ENCODE results near the gene DNAH10. TPM values are rescaled to one million over a fixed set of nuclear protein-coding genes. Genes with fewer than 3 reads are reported as not detected.

Gene DNAH10
- total RNA-seq, 1 donor from 2014 or later: 0.66 TPM

DNA sequence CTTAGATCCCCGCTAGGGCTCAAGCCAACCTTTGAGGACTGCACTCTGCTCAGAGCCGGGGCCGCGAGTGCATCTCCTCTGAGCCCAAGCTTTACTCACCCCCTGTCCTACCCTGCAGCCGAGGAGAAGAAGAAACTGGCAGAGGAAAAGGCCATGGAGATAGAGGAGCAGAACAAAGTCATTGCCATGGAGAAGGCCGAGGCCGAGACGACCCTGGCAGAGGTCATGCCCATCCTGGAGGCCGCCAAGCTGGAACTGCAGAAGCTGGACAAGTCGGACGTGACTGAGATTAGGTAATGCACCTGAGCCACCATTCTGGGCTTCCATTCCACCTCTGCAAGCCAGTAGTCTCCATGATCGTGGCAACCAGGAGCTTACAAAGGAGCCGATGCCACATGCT, 140.7 kb downstream of the DNAH10 start:
- H3K4me3 Mint-ChIP-seq (ENCODE audit: unreplicated experiment): no peak overlapping the region
- H3K27me3 Mint-ChIP-seq (ENCODE audit: unreplicated experiment): peaks cover 16% of the 10 kb centered on the region
- TF ChIP-seq, protein P1, sequence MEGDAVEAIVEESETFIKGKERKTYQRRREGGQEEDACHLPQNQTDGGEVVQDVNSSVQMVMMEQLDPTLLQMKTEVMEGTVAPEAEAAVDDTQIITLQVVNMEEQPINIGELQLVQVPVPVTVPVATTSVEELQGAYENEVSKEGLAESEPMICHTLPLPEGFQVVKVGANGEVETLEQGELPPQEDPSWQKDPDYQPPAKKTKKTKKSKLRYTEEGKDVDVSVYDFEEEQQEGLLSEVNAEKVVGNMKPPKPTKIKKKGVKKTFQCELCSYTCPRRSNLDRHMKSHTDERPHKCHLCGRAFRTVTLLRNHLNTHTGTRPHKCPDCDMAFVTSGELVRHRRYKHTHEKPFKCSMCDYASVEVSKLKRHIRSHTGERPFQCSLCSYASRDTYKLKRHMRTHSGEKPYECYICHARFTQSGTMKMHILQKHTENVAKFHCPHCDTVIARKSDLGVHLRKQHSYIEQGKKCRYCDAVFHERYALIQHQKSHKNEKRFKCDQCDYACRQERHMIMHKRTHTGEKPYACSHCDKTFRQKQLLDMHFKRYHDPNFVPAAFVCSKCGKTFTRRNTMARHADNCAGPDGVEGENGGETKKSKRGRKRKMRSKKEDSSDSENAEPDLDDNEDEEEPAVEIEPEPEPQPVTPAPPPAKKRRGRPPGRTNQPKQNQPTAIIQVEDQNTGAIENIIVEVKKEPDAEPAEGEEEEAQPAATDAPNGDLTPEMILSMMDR (IDR thresholded peaks at IDR 0.05; ENCODE audit: partially characterized antibody, unreplicated experiment): no peak
- H3K4me1 Mint-ChIP-seq (ENCODE audit: low read depth, unreplicated experiment): no peaks in the 10 kb centered on the region
- peaks cover 13% of the 10 kb centered on the region for H3K9me3 Mint-ChIP-seq (ENCODE audit: unreplicated experiment)
- no peak for DNase-seq
- peaks cover 11% of the 10 kb centered on the region for H3K36me3 Mint-ChIP-seq (ENCODE audit: unreplicated experiment)
- no peak overlapping the region for H3K27ac Mint-ChIP-seq (ENCODE audit: unreplicated experiment)

DNA sequence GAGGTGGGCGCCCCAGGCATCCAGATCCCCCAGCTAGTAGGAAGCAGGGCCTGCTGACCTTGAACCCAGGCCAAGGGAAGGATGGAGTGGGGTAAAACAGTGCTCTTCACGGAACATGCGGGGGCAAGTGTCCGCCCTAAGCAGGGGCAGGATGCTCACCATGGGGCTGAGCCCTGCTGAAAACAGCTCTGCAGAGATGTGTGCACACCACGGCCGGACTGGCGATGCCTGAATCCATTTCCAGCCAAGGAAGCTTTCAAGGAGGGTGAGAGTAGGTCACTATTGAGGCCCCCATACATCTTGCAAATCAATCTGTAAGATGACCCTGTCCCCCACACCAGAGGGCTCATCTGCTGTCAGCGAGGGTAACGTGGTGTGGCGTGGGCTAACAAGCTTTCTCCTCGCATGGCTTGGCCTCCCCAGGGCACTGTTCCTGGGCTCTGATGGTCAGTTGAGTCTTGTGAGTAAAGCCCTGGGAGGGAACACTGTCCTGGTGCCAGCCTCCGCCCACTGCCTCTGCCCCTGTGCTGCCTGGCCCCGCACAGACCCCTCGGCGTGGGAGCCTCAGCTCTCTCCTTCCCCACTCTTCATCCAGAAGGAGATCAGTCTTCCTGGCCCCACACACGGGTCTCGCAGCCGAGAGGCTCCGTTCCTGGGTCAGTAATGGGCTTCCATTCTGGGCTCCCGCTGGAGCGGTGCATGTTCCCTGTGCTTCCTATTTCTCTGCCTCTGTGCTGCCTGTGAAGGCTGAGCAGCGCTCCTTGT, 141.4 kb downstream of the DNAH10 start:
- DNase-seq: no peak
- TF ChIP-seq, protein P1 (IDR thresholded peaks at IDR 0.05; ENCODE audit: partially characterized antibody, unreplicated experiment): no peak
- Mint-ChIP-seq H3K27me3 (ENCODE audit: unreplicated experiment) (peaks cover 16% of the 10 kb centered on the region), H3K4me3 (ENCODE audit: unreplicated experiment) (no peak overlapping the region), H3K36me3 (ENCODE audit: unreplicated experiment) (peaks cover 11% of the 10 kb centered on the region), H3K4me1 (ENCODE audit: low read depth, unreplicated experiment) (peaks cover 2% of the 10 kb centered on the region), H3K27ac (ENCODE audit: unreplicated experiment) (no peak overlapping the region), H3K9me3 (ENCODE audit: unreplicated experiment) (peaks cover 13% of the 10 kb centered on the region)

DNA sequence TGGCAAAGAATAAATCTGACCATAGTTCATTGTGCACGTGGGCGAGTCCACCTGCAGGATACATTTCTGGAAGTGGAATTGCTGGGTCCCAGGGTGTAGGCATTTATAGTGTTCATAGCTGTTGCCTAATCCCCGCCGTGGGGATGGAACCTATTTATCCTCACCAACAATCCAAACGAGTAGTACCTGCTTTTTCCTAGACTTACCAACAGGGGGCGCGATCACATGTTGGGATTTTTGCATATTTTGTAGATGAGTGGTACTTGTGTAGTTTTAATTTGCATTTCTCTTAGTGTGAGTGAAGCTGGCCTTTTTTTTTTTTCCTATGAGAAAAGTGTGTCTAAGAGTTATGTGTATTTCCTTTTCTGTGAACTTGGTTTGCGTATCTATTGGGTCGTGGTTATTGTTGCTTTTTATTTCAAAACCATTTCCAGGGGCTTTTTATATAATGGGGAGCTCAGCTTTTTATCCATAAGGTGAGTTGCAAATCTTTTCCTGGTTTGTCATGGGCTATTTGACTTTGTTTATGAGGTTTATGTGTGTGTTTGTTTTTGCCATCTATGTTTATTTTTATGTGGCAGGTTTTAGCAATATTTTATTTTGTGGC, 143.3 kb downstream of the DNAH10 start:
- Mint-ChIP-seq H3K4me3 (ENCODE audit: unreplicated experiment) (no peak overlapping the region), H3K27me3 (ENCODE audit: unreplicated experiment) (peaks cover 17% of the 10 kb centered on the region), H3K27ac (ENCODE audit: unreplicated experiment) (no peak overlapping the region), H3K9me3 (ENCODE audit: unreplicated experiment) (peaks cover 10% of the 10 kb centered on the region), H3K36me3 (ENCODE audit: unreplicated experiment) (no peaks in the 10 kb centered on the region), H3K4me1 (ENCODE audit: low read depth, unreplicated experiment) (peaks cover 3% of the 10 kb centered on the region)
- peak; percentile 53 for DNase-seq
- TF ChIP-seq, protein P1 (IDR thresholded peaks at IDR 0.05; ENCODE audit: partially characterized antibody, unreplicated experiment): peak; percentile 93

DNA sequence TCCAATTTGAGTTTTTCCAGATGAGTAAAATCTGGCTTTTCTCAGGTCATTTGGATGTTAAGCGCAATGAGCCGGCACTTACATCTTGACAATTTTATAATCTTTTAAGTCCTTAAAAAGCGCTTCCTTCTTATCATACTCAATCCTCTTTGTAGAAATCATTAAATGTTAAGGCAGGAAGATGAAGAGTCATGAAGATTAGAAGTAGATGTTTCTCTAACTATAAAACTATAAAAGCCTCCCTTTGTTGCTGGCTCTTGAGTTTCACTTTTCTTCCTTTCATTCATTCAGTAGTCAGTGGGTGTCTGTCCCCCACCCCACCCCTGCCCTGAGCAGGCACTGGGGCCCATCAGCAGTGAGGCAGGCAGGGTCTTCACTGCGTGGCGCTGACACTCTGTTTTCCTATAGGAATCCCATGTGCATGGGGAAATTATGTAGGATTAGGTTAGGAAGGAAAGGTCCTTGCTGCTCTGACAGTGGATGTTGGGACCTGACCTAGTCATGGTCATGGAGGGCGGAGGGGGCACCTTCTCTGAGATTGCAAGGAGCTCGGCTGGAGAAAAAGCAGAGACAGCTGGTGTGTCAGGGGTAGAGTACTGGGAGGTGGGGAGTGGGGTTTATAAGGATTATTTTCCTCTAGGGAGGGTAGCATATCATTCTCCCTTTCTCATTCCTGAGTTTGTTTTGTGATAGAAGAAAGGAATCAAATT, 144.8 kb downstream of the DNAH10 start:
- TF ChIP-seq, protein P1 (IDR thresholded peaks at IDR 0.05; ENCODE audit: partially characterized antibody, unreplicated experiment): no peak
- Mint-ChIP-seq H3K36me3 (ENCODE audit: unreplicated experiment) (no peaks in the 10 kb centered on the region), H3K27me3 (ENCODE audit: unreplicated experiment) (peaks cover 13% of the 10 kb centered on the region), H3K9me3 (ENCODE audit: unreplicated experiment) (peaks cover 12% of the 10 kb centered on the region), H3K4me3 (ENCODE audit: unreplicated experiment) (no peak overlapping the region), H3K4me1 (ENCODE audit: low read depth, unreplicated experiment) (peaks cover 3% of the 10 kb centered on the region), H3K27ac (ENCODE audit: unreplicated experiment) (no peak overlapping the region)
- no peak for DNase-seq
